Astrocyte (in vitro differentiated cells and primary cell): Measurements from ENCODE around the gene EXOC4. TPM values are rescaled to one million over a fixed set of nuclear protein-coding genes. Genes with fewer than 3 reads are reported as not detected.

Experiments
- DNase-seq: peaks from one replicate; pipeline ENCODE4 v3.0.0-alpha.2; 2010; ENCODE audit warnings: low read depth
- FAIRE-seq: peaks from 2 replicates; lab custom pipeline; 2011; peaks lifted over from hg19 to GRCh38; lab: Jason Lieb, UNC
- H2AFZ ChIP-seq: 2 replicates; pipeline ENCODE4 v1.6.0; 2012; ENCODE audit warnings: low read depth, low read length, inconsistent platforms
- H3K27ac ChIP-seq: 2 replicates; pipeline ENCODE4 v1.5.1; 2011; ENCODE audit warnings: low read depth, low read length, inconsistent platforms
- H3K27me3 ChIP-seq: 2 replicates; pipeline ENCODE4 v1.6.0; 2011; ENCODE audit warnings: low read length, inconsistent platforms; ENCODE audit not compliant: insufficient read depth
- H3K36me3 ChIP-seq: 2 replicates; pipeline ENCODE4 v1.5.1; 2011; ENCODE audit warnings: low read length, inconsistent platforms; ENCODE audit not compliant: insufficient read depth
- H3K4me1 ChIP-seq: 2 replicates; pipeline ENCODE4 v1.5.1; 2011; ENCODE audit warnings: low read length, inconsistent platforms; ENCODE audit not compliant: insufficient read depth
- H3K4me2 ChIP-seq: 2 replicates; pipeline ENCODE4 v1.6.0; 2012; ENCODE audit warnings: low read length, inconsistent platforms
- H3K4me3 ChIP-seq: 2 replicates; pipeline ENCODE4 v1.5.1; 2011; ENCODE audit warnings: low read depth, mild to moderate bottlenecking, low read length, inconsistent platforms; ENCODE audit not compliant: insufficient read depth
- H3K79me2 ChIP-seq: 2 replicates; pipeline ENCODE4 v1.6.0; 2012; ENCODE audit warnings: mild to moderate bottlenecking, low read length, inconsistent platforms; ENCODE audit not compliant: insufficient read depth
- H3K9ac ChIP-seq: 2 replicates; pipeline ENCODE4 v1.6.0; 2012; ENCODE audit warnings: mild to moderate bottlenecking, low read length, inconsistent platforms
- H3K9me3 ChIP-seq: 2 replicates; pipeline ENCODE4 v1.5.1; 2012; ENCODE audit warnings: low read depth, mild to moderate bottlenecking, low read length, inconsistent platforms; ENCODE audit not compliant: insufficient read depth
- H4K20me1 ChIP-seq: 2 replicates; pipeline ENCODE4 v1.6.0; 2012; ENCODE audit warnings: low read length, inconsistent platforms; ENCODE audit not compliant: insufficient read depth
- H3K27ac Mint-ChIP-seq: one replicate; pipeline ENCODE4 v1.8.0; 2021; ENCODE audit warnings: mild to moderate bottlenecking, mixed read lengths; ENCODE audit not compliant: unreplicated experiment
- H3K27me3 Mint-ChIP-seq: one replicate; pipeline ENCODE4 v1.8.0; 2021; ENCODE audit warnings: low read depth, mixed read lengths; ENCODE audit not compliant: unreplicated experiment
- H3K36me3 Mint-ChIP-seq: one replicate; pipeline ENCODE4 v1.8.0; 2021; ENCODE audit warnings: low read depth, mixed read lengths; ENCODE audit not compliant: unreplicated experiment
- H3K4me1 Mint-ChIP-seq: one replicate; pipeline ENCODE4 v1.8.0; 2021; ENCODE audit warnings: low read depth, mixed read lengths; ENCODE audit not compliant: unreplicated experiment
- H3K4me3 Mint-ChIP-seq: one replicate; pipeline ENCODE4 v1.8.0; 2021; ENCODE audit warnings: mild to moderate bottlenecking, moderate library complexity, mixed read lengths; ENCODE audit not compliant: unreplicated experiment
- H3K9me3 Mint-ChIP-seq: one replicate; pipeline ENCODE4 v1.8.0; 2021; ENCODE audit warnings: mild to moderate bottlenecking, mixed read lengths; ENCODE audit not compliant: unreplicated experiment
- CTCF ChIP-seq: IDR thresholded peaks from 2 replicates; pipeline ENCODE4 v1.5.1; 2011; ENCODE audit warnings: low read depth, mild to moderate bottlenecking, inconsistent platforms, low read length, moderate library complexity; ENCODE audit not compliant: insufficient read depth
- EZH2 ChIP-seq: IDR thresholded peaks from 2 replicates; pipeline ENCODE4 v1.6.1; 2012; ENCODE audit warnings: mild to moderate bottlenecking, low read length, inconsistent platforms; ENCODE audit not compliant: insufficient read depth
- total RNA-seq: library from RNA; stranded (reverse); gene quantifications from 2 replicates; pipeline ENCODE4 v1.2.1, GENCODE V29; 2021

Gene EXOC4
- total RNA-seq, 1 donor from 2014 or later, result 57.5 TPM

- Histone ChIP-seq H3K4me3 (no peak overlapping the region), H3K79me2 (no peaks in the 10 kb centered on the region), H3K9ac (no peak overlapping the region), H3K36me3 (no peaks in the 10 kb centered on the region), H3K4me1 (no peaks in the 10 kb centered on the region), H3K27me3 (no peaks in the 10 kb centered on the region), H3K9me3 (no peaks in the 10 kb centered on the region), H3K27ac (no peak overlapping the region), H4K20me1 (no peaks in the 10 kb centered on the region), H2AFZ (no peak overlapping the region), H3K4me2 (no peak overlapping the region)
- no peak overlapping the region for H3K4me3 Mint-ChIP-seq
- H3K27ac Mint-ChIP-seq, result no peak overlapping the region
- DNase-seq (no peak), FAIRE-seq (no peak)
- no peaks in the 10 kb centered on the region for H3K27me3 Mint-ChIP-seq
- TF ChIP-seq EZH2 (no peak), CTCF (no peak)
- H3K36me3 Mint-ChIP-seq, result peaks cover 4% of the 10 kb centered on the region
- H3K9me3 Mint-ChIP-seq, result no peaks in the 10 kb centered on the region
- peaks cover 12% of the 10 kb centered on the region for H3K4me1 Mint-ChIP-seq
Observed at GRCh38 chr7:134046594-134047128, 793.8 kb downstream of the EXOC4 start.

GRCh38 chr7:134047675-134048074 is 794.8 kb downstream of the EXOC4 start:
- H3K79me2 ChIP-seq, result no peaks in the 10 kb centered on the region
- DNase-seq (no peak), FAIRE-seq (no peak)
- no peak overlapping the region for H3K27ac ChIP-seq
- Mint-ChIP-seq H3K36me3 (peaks cover 4% of the 10 kb centered on the region), H3K4me1 (peaks cover 12% of the 10 kb centered on the region), H3K9me3 (no peaks in the 10 kb centered on the region), H3K27ac (no peak overlapping the region), H3K27me3 (no peaks in the 10 kb centered on the region), H3K4me3 (no peak overlapping the region)
- no peaks in the 10 kb centered on the region for H3K36me3 ChIP-seq
- H3K4me1 ChIP-seq, result no peaks in the 10 kb centered on the region
- no peak overlapping the region for H3K9ac ChIP-seq
- H4K20me1 ChIP-seq, result no peaks in the 10 kb centered on the region
- no peak overlapping the region for H3K4me3 ChIP-seq
- no peaks in the 10 kb centered on the region for H3K9me3 ChIP-seq
- no peaks in the 10 kb centered on the region for H3K27me3 ChIP-seq
- TF ChIP-seq CTCF (no peak), EZH2 (no peak)
- H3K4me2 ChIP-seq, result no peak overlapping the region
- no peak overlapping the region for H2AFZ ChIP-seq

DNA sequence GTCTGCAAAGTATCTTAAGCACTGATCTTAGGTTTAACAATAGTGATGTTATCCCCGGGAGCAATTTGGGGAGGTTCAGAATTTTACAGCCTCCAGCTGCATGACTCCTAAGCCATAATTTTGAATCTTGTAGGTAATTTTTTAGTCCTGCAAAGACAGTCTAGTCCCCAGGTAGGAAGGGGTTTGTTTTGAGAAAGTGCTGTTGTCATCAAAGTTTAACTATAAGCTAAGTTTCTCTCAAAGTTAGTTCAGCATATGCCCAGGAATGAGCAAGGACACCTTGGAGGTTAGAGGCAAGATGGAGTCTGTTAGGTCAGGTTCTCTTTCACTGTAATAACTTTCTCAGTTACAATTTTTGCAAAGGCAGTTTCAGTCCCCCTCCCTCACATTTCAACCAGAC is 795.3 kb downstream of the EXOC4 start:
- no peaks in the 10 kb centered on the region for H3K36me3 ChIP-seq
- H2AFZ ChIP-seq, result no peak overlapping the region
- Mint-ChIP-seq H3K27me3 (no peaks in the 10 kb centered on the region), H3K36me3 (peaks cover 4% of the 10 kb centered on the region), H3K9me3 (no peaks in the 10 kb centered on the region), H3K4me1 (peaks cover 12% of the 10 kb centered on the region), H3K27ac (no peak overlapping the region), H3K4me3 (no peak overlapping the region)
- H3K4me2 ChIP-seq, result no peak overlapping the region
- FAIRE-seq (no peak), DNase-seq (no peak)
- no peak overlapping the region for H3K9ac ChIP-seq
- no peak overlapping the region for H3K27ac ChIP-seq
- no peaks in the 10 kb centered on the region for H3K27me3 ChIP-seq
- H3K9me3 ChIP-seq, result no peaks in the 10 kb centered on the region
- no peaks in the 10 kb centered on the region for H3K79me2 ChIP-seq
- TF ChIP-seq EZH2 (no peak), CTCF (no peak)
- no peaks in the 10 kb centered on the region for H3K4me1 ChIP-seq
- H3K4me3 ChIP-seq, result no peak overlapping the region
- H4K20me1 ChIP-seq, result no peaks in the 10 kb centered on the region
